ENCODE data around the gene TARP.
"Not testable (repeated sequence)": the region's sequence is repeated elsewhere in the genome, so short reads cannot be mapped to it uniquely, and the experiment has no call there.

Gene TARP

DNA sequence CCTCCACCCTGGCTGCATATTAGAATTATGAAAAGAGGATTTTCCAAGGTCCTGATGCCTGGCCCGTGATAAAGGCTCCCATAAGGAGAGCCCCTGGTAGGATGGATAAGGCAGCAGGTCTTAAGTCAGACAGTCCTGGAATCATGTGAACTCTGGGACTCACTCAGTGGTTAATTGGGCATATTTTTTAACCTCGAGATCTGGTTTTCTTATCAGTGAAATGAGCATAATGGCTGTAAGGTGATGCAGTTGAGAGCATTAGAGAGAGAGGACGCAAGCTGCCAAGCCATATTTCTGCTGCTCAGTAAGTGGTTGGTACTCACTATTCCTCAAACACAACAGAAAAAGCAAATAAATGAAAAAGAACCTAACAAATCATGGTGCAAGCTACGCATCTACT lies 37.8 kb downstream of the TARP start:
- intact Hi-C loops (cut with micrococcal nuclease) = no loop called here
- Histone ChIP-seq H3K9me3 (ENCODE audit: control insufficient read depth in 1 of 2, low read length in 2 of 2) (no peaks in the 10 kb centered on the region), H3K36me3 (ENCODE audit: insufficient read depth, low read length) (no peaks in the 10 kb centered on the region), H3K4me1 (ENCODE audit: insufficient read depth, low read length) (peaks cover 73% of the 10 kb centered on the region), H3K4me3 (ENCODE audit: low read length in 2 of 2) (no peak overlapping the region), H3K27ac (ENCODE audit: low read depth, low read length) (no peak overlapping the region), H3K27me3 (ENCODE audit: insufficient read depth, low read length) (no peaks in the 10 kb centered on the region)
- H3K27me3 Mint-ChIP-seq = no peaks in the 10 kb centered on the region
- peak overlapping the region; percentile 44 to 96 (median 71) for H3K27ac Mint-ChIP-seq
- peaks cover 22 to 27% of the 10 kb centered on the region in 2 donors for H3K36me3 Mint-ChIP-seq
- ChIA-PET POLR2A (ENCODE audit: partially characterized antibody) (interaction anchor here (0.6 to 1.4 kb wide), 2 partner anchors 20 to 1511 kb away, joined by 3 to 4 read pairs; no protein-coding TSS in a partner anchor), CTCF (ENCODE audit: partially characterized antibody) (interaction anchor here (1.0 to 5.4 kb wide), 5 partner anchors 9 to 133 kb away, joined by 3 to 42 read pairs (median 22); no protein-coding TSS in a partner anchor)
- peak overlapping the region in 2 of 8 donors; percentile 32 to 61 for H3K4me3 Mint-ChIP-seq
- peaks cover 28 to 87% (median 64%) of the 10 kb centered on the region in 4 donors for H3K4me1 Mint-ChIP-seq
- H3K9me3 Mint-ChIP-seq = no peaks in the 10 kb centered on the region
- DNase-seq = no peak

- ChIA-PET CTCF (ENCODE audit: partially characterized antibody) (interaction anchor here (0.6 to 5.4 kb wide), 7 partner anchors 8 to 134 kb away, joined by 3 to 42 read pairs (median 15); no protein-coding TSS in a partner anchor), POLR2A (ENCODE audit: partially characterized antibody) (interaction anchor here (2.9 kb wide), 1 partner anchor 14 kb away, joined by 51 read pairs; no protein-coding TSS in a partner anchor)
- H3K9me3 Mint-ChIP-seq; H3K27me3 Mint-ChIP-seq; H3K27me3 ChIP-seq (ENCODE audit: insufficient read depth, low read length); DNase-seq; H3K9me3 ChIP-seq (ENCODE audit: control insufficient read depth in 1 of 2, low read length in 2 of 2); H3K27ac ChIP-seq (ENCODE audit: low read depth, low read length); H3K36me3 ChIP-seq (ENCODE audit: insufficient read depth, low read length); H3K4me3 ChIP-seq (ENCODE audit: low read length in 2 of 2): not testable (repeated sequence)
- intact Hi-C loops (cut with micrococcal nuclease) = loop anchor here (5.0 kb wide), 1 partner anchor 83 kb away; no protein-coding TSS in a partner anchor
- H3K4me3 Mint-ChIP-seq = peak overlapping the region in 4 of 8 donors; percentile 32 to 72 (median 61)
- H3K36me3 Mint-ChIP-seq = peaks cover 27 to 32% of the 10 kb centered on the region in 2 donors
- H3K27ac Mint-ChIP-seq = peak overlapping the region in 6 of 7 donors; percentile 54 to 96 (median 86)
- peaks cover 75% of the 10 kb centered on the region for H3K4me1 ChIP-seq (ENCODE audit: insufficient read depth, low read length)
- H3K4me1 Mint-ChIP-seq = peaks cover 27 to 93% (median 68%) of the 10 kb centered on the region in 4 donors
Observed at GRCh38 chr7:38234759-38235158, 38.7 kb downstream of the TARP start.

GRCh38 chr7:38232502-38233366 lies 40.7 kb downstream of the TARP start:
- Histone ChIP-seq H3K4me1 (ENCODE audit: insufficient read depth, low read length) (peaks cover 77% of the 10 kb centered on the region), H3K4me3 (ENCODE audit: low read length in 2 of 2) (peak overlapping the region in 1 of 2 donors; percentile 38), H3K27me3 (ENCODE audit: insufficient read depth, low read length) (no peaks in the 10 kb centered on the region), H3K27ac (ENCODE audit: low read depth, low read length) (peak overlapping the region; percentile 61), H3K9me3 (ENCODE audit: control insufficient read depth in 1 of 2, low read length in 2 of 2) (no peaks in the 10 kb centered on the region), H3K36me3 (ENCODE audit: insufficient read depth, low read length) (peaks cover 6% of the 10 kb centered on the region)
- no peaks in the 10 kb centered on the region for H3K9me3 Mint-ChIP-seq
- H3K27me3 Mint-ChIP-seq = no peaks in the 10 kb centered on the region
- POLR2A ChIA-PET (ENCODE audit: partially characterized antibody) = interaction anchor here (1.0 to 2.9 kb wide), 11 partner anchors 12 to 1593 kb away, joined by 3 to 51 read pairs (median 4); partner anchors contain the start of gene STARD3NL
- intact Hi-C loops (cut with micrococcal nuclease) = loop anchor here (1.0 to 5.0 kb wide), 3 partner anchors 10 to 85 kb away; no protein-coding TSS in a partner anchor
- CTCF ChIA-PET (ENCODE audit: partially characterized antibody) = interaction anchor here (0.7 to 4.2 kb wide), 13 partner anchors 11 to 141 kb away, joined by 3 to 31 read pairs (median 6); no protein-coding TSS in a partner anchor
- DNase-seq = peak; percentile 79 to 91 (median 89)
- peak overlapping the region; percentile 39 to 88 (median 82) for H3K4me3 Mint-ChIP-seq
- peaks cover 30 to 33% of the 10 kb centered on the region in 2 donors for H3K36me3 Mint-ChIP-seq
- peaks cover 27 to 96% (median 67%) of the 10 kb centered on the region in 4 donors for H3K4me1 Mint-ChIP-seq
- H3K27ac Mint-ChIP-seq = peak overlapping the region; percentile 91 to 96 (median 96)

- DNase-seq = no peak
- Mint-ChIP-seq H3K27me3 (no peaks in the 10 kb centered on the region), H3K4me3 (peak overlapping the region in 1 of 8 donors; percentile 50), H3K4me1 (peaks cover 26 to 81% (median 47%) of the 10 kb centered on the region in 4 donors), H3K36me3 (peaks cover 20 to 31% of the 10 kb centered on the region in 2 donors), H3K27ac (peak overlapping the region in 5 of 7 donors; percentile 1 to 91 (median 38)), H3K9me3 (no peaks in the 10 kb centered on the region)
- Histone ChIP-seq H3K27me3 (ENCODE audit: insufficient read depth, low read length) (no peaks in the 10 kb centered on the region), H3K36me3 (ENCODE audit: insufficient read depth, low read length) (peaks cover 6% of the 10 kb centered on the region), H3K4me1 (ENCODE audit: insufficient read depth, low read length) (peaks cover 56% of the 10 kb centered on the region), H3K27ac (ENCODE audit: low read depth, low read length) (no peak overlapping the region), H3K4me3 (ENCODE audit: low read length in 2 of 2) (no peak overlapping the region), H3K9me3 (ENCODE audit: control insufficient read depth in 1 of 2, low read length in 2 of 2) (no peaks in the 10 kb centered on the region)
- CTCF ChIA-PET (ENCODE audit: partially characterized antibody) = interaction anchor here (0.9 to 4.7 kb wide), 2 partner anchors 9 to 14 kb away, joined by 3 to 60 read pairs; no protein-coding TSS in a partner anchor
- POLR2A ChIA-PET (ENCODE audit: partially characterized antibody) = no interaction called here
- intact Hi-C loops (cut with micrococcal nuclease) = loop anchor here (5.0 kb wide), 1 partner anchor 87 kb away; no protein-coding TSS in a partner anchor
Observed at GRCh38 chr7:38229884-38230642, 43.4 kb downstream of the TARP start.

GRCh38 chr7:38229386-38229785 lies 44.0 kb downstream of the TARP start:
- intact Hi-C loops (cut with micrococcal nuclease) = no loop called here
- DNase-seq = no peak
- CTCF ChIA-PET (ENCODE audit: partially characterized antibody) = interaction anchor here (0.9 to 4.7 kb wide), 4 partner anchors 8 to 106 kb away, joined by 3 to 60 read pairs (median 8); no protein-coding TSS in a partner anchor
- Mint-ChIP-seq H3K4me1 (peaks cover 24 to 77% (median 44%) of the 10 kb centered on the region in 4 donors), H3K27me3 (no peaks in the 10 kb centered on the region), H3K9me3 (no peaks in the 10 kb centered on the region), H3K4me3 (no peak overlapping the region), H3K36me3 (peaks cover 22 to 34% of the 10 kb centered on the region in 2 donors), H3K27ac (peak overlapping the region in 4 of 7 donors; percentile 6 to 91 (median 35))
- H3K4me3 ChIP-seq (ENCODE audit: low read length in 2 of 2) = no peak overlapping the region
- POLR2A ChIA-PET (ENCODE audit: partially characterized antibody) = no interaction called here
- H3K27ac ChIP-seq (ENCODE audit: low read depth, low read length) = no peak overlapping the region
- H3K4me1 ChIP-seq (ENCODE audit: insufficient read depth, low read length) = peaks cover 49% of the 10 kb centered on the region
- H3K36me3 ChIP-seq (ENCODE audit: insufficient read depth, low read length) = peaks cover 6% of the 10 kb centered on the region
- H3K27me3 ChIP-seq (ENCODE audit: insufficient read depth, low read length) = no peaks in the 10 kb centered on the region
- no peaks in the 10 kb centered on the region for H3K9me3 ChIP-seq (ENCODE audit: control insufficient read depth in 1 of 2, low read length in 2 of 2)

DNA sequence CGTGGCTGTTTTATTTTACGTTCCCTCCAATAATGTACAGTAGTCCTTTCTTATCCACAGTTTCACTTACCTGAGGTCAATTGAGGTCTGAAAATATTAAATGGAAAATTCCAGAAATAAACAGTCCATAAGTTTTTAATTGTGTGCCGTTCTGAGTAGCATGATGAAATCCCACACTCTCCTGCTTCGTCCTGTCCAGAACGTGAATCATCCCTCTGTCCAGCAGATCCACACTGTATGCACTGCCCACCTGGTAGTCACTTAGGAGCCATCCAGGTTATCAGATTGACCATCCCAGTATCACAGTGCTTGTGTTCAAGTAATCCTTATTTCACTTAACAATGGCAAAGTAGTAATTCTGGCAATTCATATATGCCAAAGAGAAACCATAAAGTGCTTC lies 49.0 kb downstream of the TARP start:
- DNase-seq = no peak
- H3K27ac ChIP-seq (ENCODE audit: low read depth, low read length) = no peak overlapping the region
- intact Hi-C loops (cut with micrococcal nuclease) = loop anchor here (5.0 kb wide), 1 partner anchor 683 kb away; the partner anchor contains the start of gene VPS41
- peaks cover 14% of the 10 kb centered on the region for H3K36me3 ChIP-seq (ENCODE audit: insufficient read depth, low read length)
- peaks cover 0 to 1% (median 0%) of the 10 kb centered on the region in 8 donors for H3K9me3 Mint-ChIP-seq
- peaks cover 17 to 73% (median 39%) of the 10 kb centered on the region in 4 donors for H3K4me1 Mint-ChIP-seq
- H3K4me3 Mint-ChIP-seq = no peak overlapping the region
- no peaks in the 10 kb centered on the region for H3K27me3 ChIP-seq (ENCODE audit: insufficient read depth, low read length)
- H3K9me3 ChIP-seq (ENCODE audit: control insufficient read depth in 1 of 2, low read length in 2 of 2) = no peaks in the 10 kb centered on the region
- H3K36me3 Mint-ChIP-seq = peaks cover 23 to 26% of the 10 kb centered on the region in 2 donors
- H3K4me1 ChIP-seq (ENCODE audit: insufficient read depth, low read length) = peaks cover 49% of the 10 kb centered on the region
- ChIA-PET POLR2A (ENCODE audit: partially characterized antibody) (interaction anchor here (8.1 kb wide), 1 partner anchor 9 kb away, joined by 51 read pairs; no protein-coding TSS in a partner anchor), CTCF (ENCODE audit: partially characterized antibody) (interaction anchor here (1.1 to 10.3 kb wide), 6 partner anchors 9 to 139 kb away, joined by 3 to 758 read pairs (median 55); no protein-coding TSS in a partner anchor)
- H3K4me3 ChIP-seq (ENCODE audit: low read length in 2 of 2) = no peak overlapping the region
- H3K27me3 Mint-ChIP-seq = no peaks in the 10 kb centered on the region
- no peak overlapping the region for H3K27ac Mint-ChIP-seq
